ENCODE data around the gene YPEL1.

Gene YPEL1

GRCh38 chr22:21674638-21675245, 60.9 kb downstream of the YPEL1 start:
- no peaks in the 10 kb centered on the region for H3K27me3 ChIP-seq (replicated peaks; ENCODE audit: control insufficient read depth, insufficient read depth, low read length)
- TF ChIP-seq, protein P1, sequence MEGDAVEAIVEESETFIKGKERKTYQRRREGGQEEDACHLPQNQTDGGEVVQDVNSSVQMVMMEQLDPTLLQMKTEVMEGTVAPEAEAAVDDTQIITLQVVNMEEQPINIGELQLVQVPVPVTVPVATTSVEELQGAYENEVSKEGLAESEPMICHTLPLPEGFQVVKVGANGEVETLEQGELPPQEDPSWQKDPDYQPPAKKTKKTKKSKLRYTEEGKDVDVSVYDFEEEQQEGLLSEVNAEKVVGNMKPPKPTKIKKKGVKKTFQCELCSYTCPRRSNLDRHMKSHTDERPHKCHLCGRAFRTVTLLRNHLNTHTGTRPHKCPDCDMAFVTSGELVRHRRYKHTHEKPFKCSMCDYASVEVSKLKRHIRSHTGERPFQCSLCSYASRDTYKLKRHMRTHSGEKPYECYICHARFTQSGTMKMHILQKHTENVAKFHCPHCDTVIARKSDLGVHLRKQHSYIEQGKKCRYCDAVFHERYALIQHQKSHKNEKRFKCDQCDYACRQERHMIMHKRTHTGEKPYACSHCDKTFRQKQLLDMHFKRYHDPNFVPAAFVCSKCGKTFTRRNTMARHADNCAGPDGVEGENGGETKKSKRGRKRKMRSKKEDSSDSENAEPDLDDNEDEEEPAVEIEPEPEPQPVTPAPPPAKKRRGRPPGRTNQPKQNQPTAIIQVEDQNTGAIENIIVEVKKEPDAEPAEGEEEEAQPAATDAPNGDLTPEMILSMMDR (IDR thresholded peaks at IDR 0.05; ENCODE audit: insufficient read depth, low read length, poor library complexity, severe bottlenecking): no peak
- no peak for DNase-seq (ENCODE audit: extremely low read depth, insufficient read length)
- H3K4me3 ChIP-seq (replicated peaks; ENCODE audit: low read depth, low read length): no peak overlapping the region
- H3K36me3 ChIP-seq (ENCODE audit: control insufficient read depth, insufficient read depth, low read length): peaks cover 30% of the 10 kb centered on the region

DNA sequence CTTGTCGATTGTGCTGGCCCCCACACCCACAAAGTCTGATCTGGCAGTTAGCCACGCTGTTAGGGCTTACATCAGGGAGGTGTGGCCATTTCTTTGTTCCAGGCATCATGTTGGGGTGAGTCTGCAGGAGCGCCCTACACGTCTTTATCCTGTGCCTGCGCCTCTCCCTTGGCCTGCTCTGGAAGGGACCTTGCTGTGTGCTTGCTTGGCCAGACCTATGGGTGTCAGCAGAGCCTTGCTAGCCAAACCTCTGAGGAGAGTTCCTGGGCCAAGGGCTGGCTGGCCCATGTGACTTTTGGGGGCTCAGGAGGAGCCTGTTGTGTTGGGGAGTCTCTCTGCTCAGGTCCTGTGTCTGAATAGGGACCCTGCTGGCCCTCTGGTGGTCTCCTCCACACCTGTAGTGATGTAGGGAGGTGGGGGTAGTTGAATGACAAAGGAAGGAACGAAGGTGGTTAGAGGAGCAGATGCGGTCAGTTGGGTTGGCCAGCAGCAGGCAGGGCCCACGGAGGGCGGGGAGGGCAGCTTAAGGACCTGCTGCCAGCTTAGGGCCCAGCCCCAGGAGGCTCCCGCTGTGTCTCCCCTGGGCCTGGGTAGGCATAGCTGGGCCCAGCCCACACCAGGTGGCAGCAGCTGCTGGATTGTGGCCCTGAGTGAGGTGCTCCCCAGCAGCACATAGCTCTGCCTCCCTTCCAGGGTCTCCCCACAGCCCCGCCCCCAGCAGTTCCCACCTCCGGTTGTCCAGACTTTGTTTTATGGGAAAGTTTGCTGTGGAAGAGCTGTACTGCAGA, 61.9 kb downstream of the YPEL1 start:
- Histone ChIP-seq H3K27me3 (replicated peaks; ENCODE audit: control insufficient read depth, insufficient read depth, low read length) (no peaks in the 10 kb centered on the region), H3K36me3 (ENCODE audit: control insufficient read depth, insufficient read depth, low read length) (peaks cover 30% of the 10 kb centered on the region), H3K4me3 (replicated peaks; ENCODE audit: low read depth, low read length) (no peak overlapping the region)
- TF ChIP-seq, protein P1 (IDR thresholded peaks at IDR 0.05; ENCODE audit: insufficient read depth, low read length, poor library complexity, severe bottlenecking): no peak
- DNase-seq (ENCODE audit: extremely low read depth, insufficient read length): no peak

GRCh38 chr22:21672107-21672629, 63.4 kb downstream of the YPEL1 start:
- Histone ChIP-seq H3K4me3 (replicated peaks; ENCODE audit: low read depth, low read length) (no peak overlapping the region), H3K27me3 (replicated peaks; ENCODE audit: control insufficient read depth, insufficient read depth, low read length) (no peaks in the 10 kb centered on the region), H3K36me3 (ENCODE audit: control insufficient read depth, insufficient read depth, low read length) (peaks cover 26% of the 10 kb centered on the region)
- TF ChIP-seq, protein P1 (IDR thresholded peaks at IDR 0.05; ENCODE audit: insufficient read depth, low read length, poor library complexity, severe bottlenecking): no peak
- no peak for DNase-seq (ENCODE audit: extremely low read depth, insufficient read length)

- no peak overlapping the region for H3K4me3 ChIP-seq (replicated peaks; ENCODE audit: low read depth, low read length)
- TF ChIP-seq, protein P1 (IDR thresholded peaks at IDR 0.05; ENCODE audit: insufficient read depth, low read length, poor library complexity, severe bottlenecking): no peak
- no peaks in the 10 kb centered on the region for H3K27me3 ChIP-seq (replicated peaks; ENCODE audit: control insufficient read depth, insufficient read depth, low read length)
- peaks cover 19% of the 10 kb centered on the region for H3K36me3 ChIP-seq (ENCODE audit: control insufficient read depth, insufficient read depth, low read length)
- no peak for DNase-seq (ENCODE audit: extremely low read depth, insufficient read length)
Observed at GRCh38 chr22:21669026-21669425, 66.6 kb downstream of the YPEL1 start.

GRCh38 chr22:21666786-21667185, 68.8 kb downstream of the YPEL1 start:
- TF ChIP-seq, protein P1 (IDR thresholded peaks at IDR 0.05; ENCODE audit: insufficient read depth, low read length, poor library complexity, severe bottlenecking): no peak
- Histone ChIP-seq H3K4me3 (replicated peaks; ENCODE audit: low read depth, low read length) (peak overlapping the region; percentile 69), H3K27me3 (replicated peaks; ENCODE audit: control insufficient read depth, insufficient read depth, low read length) (no peaks in the 10 kb centered on the region), H3K36me3 (ENCODE audit: control insufficient read depth, insufficient read depth, low read length) (peaks cover 5% of the 10 kb centered on the region; the same call in 1 of the 2 replicates)
- no peak for DNase-seq (ENCODE audit: extremely low read depth, insufficient read length)
